Body of pancreas (tissue), 2 donors: ENCODE measurements around the gene GNRHR. TPM values are rescaled to one million over a fixed set of nuclear protein-coding genes. Genes with fewer than 3 reads are reported as not detected.

Experiments
- small RNA-seq: library from RNA; depleted of rRNA; stranded (forward); fragments of <200 nt; gene quantifications from one replicate; pipeline ENCODE3, GENCODE V24; 2016
- total RNA-seq, 2 donors: library from RNA; depleted of rRNA; stranded (reverse); fragments of >200 nt; gene quantifications; one replicate each; pipeline ENCODE4 v1.1.0, GENCODE V29; 2016

Gene GNRHR
- total RNA-seq, 2 donors from 2014 or later: not detected

Small RNA genes within 50 kb of the gene (small RNA-seq; reads per million reads assigned to genes)
- gene RF00091: not detected

Other genes with a start within 250 kb of the GNRHR start
- 10 to 100 TPM; 36.8 to 44.5 TPM for gene CENPC, start 208.9 kb downstream of the GNRHR start, total RNA-seq
- gene STAP1, start 195.7 kb downstream of the GNRHR start, total RNA-seq: not detected
- gene UBA6, start 53.2 kb downstream of the GNRHR start, total RNA-seq: 10 to 100 TPM; 12.5 to 13.7 TPM
- not detected for gene TMPRSS11D, start 129.6 kb upstream of the GNRHR start, total RNA-seq
- gene TMPRSS11A, start 209.1 kb upstream of the GNRHR start, total RNA-seq: not detected